Measurements from ENCODE around the gene SLC38A9. TPM values are rescaled to one million over a fixed set of nuclear protein-coding genes. Genes with fewer than 3 reads are reported as not detected.

Gene SLC38A9
- total RNA-seq, 6 experiments from 2014 or later: 12.5 to 21.0 (median 14.8) TPM

DNA sequence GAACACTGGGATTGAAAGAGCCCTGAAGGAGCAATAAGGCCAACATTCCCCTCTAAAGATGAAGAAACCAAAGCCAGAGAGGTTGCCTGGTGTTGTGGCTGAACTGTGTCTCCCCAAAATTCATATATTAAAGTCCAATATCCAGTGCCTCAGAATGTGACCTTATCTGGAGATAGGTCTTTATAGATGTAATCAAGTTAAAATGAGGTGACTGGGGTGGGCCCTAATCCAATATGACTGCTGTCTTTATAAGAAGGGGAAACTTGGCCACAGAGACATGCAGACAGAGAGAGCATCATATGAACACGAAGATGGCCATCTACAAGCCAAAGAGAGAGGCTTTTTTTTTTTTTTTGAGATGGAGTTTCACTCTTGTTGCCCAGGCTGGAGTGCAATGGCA is 110.5 kb downstream of the SLC38A9 start:
- peak overlapping the region; percentile 91 to 96 (median 95) for H3K27ac ChIP-seq
- no peak for ATAC-seq
- H3K4me1 ChIP-seq: peaks cover 6 to 55% (median 23%) of the 10 kb centered on the region in 4 donors
- 50% methylated on average over 1 of the region's 1 CpG for WGBS (ENCODE audit: insufficient coverage, low coverage, low lambda C conversion rate, missing lambda C conversion rate)
- DNase-seq: no peak
- intact Hi-C loops (cut with DNase I): loop anchor here in 1 of 2 donors (5.0 kb wide), 1 partner anchor 36 kb away; no protein-coding TSS in a partner anchor
- no peak overlapping the region for H3K4me3 ChIP-seq
- no peaks in the 10 kb centered on the region for H3K27me3 ChIP-seq
- no peaks in the 10 kb centered on the region for H3K9me3 ChIP-seq
- TF ChIP-seq, protein P1, sequence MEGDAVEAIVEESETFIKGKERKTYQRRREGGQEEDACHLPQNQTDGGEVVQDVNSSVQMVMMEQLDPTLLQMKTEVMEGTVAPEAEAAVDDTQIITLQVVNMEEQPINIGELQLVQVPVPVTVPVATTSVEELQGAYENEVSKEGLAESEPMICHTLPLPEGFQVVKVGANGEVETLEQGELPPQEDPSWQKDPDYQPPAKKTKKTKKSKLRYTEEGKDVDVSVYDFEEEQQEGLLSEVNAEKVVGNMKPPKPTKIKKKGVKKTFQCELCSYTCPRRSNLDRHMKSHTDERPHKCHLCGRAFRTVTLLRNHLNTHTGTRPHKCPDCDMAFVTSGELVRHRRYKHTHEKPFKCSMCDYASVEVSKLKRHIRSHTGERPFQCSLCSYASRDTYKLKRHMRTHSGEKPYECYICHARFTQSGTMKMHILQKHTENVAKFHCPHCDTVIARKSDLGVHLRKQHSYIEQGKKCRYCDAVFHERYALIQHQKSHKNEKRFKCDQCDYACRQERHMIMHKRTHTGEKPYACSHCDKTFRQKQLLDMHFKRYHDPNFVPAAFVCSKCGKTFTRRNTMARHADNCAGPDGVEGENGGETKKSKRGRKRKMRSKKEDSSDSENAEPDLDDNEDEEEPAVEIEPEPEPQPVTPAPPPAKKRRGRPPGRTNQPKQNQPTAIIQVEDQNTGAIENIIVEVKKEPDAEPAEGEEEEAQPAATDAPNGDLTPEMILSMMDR (IDR thresholded peaks at IDR 0.05): no peak
- TF ChIP-seq POLR2A (IDR thresholded peaks at IDR 0.05): no peak
- H3K36me3 ChIP-seq: no peaks in the 10 kb centered on the region

DNA sequence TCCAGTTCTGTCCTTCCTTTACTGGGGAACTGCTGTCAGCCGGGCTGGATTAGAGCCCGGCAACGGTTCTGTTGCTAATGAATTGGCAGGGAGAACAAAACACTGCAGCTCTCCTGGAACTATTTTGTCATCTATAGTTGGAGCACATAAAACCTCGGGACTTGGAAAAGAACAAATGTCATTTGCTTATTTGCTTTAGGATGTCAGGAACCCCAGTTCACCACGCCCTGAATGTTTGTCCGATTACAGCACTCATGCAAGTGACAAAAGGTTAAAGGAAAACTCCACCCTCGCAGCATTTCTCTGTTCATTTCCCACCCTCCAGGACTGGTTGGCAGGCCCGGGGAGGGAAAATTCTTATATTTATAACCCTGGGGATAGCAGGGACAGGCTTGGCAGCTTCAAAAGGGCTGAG is 110.9 kb downstream of the SLC38A9 start:
- ATAC-seq: peak; percentile 78 to 84 (median 80)
- DNase-seq: peak; percentile 72 to 91 (median 84)
- intact Hi-C loops (cut with DNase I): loop anchor here in 1 of 2 donors (5.0 kb wide), 1 partner anchor 36 kb away; no protein-coding TSS in a partner anchor
- Histone ChIP-seq H3K4me1 (peaks cover 6 to 55% (median 23%) of the 10 kb centered on the region in 4 donors), H3K4me3 (peak overlapping the region in 2 of 3 donors; percentile 6 to 32), H3K27ac (peak overlapping the region; percentile 91 to 96 (median 95)), H3K36me3 (no peaks in the 10 kb centered on the region), H3K27me3 (no peaks in the 10 kb centered on the region), H3K9me3 (no peaks in the 10 kb centered on the region)
- 2% methylated on average over 8 of the region's 8 CpGs for WGBS (ENCODE audit: insufficient coverage, low coverage, low lambda C conversion rate, missing lambda C conversion rate)
- TF ChIP-seq, protein P1 (IDR thresholded peaks at IDR 0.05): no peak
- TF ChIP-seq POLR2A (IDR thresholded peaks at IDR 0.05): peak; percentile 93

DNA sequence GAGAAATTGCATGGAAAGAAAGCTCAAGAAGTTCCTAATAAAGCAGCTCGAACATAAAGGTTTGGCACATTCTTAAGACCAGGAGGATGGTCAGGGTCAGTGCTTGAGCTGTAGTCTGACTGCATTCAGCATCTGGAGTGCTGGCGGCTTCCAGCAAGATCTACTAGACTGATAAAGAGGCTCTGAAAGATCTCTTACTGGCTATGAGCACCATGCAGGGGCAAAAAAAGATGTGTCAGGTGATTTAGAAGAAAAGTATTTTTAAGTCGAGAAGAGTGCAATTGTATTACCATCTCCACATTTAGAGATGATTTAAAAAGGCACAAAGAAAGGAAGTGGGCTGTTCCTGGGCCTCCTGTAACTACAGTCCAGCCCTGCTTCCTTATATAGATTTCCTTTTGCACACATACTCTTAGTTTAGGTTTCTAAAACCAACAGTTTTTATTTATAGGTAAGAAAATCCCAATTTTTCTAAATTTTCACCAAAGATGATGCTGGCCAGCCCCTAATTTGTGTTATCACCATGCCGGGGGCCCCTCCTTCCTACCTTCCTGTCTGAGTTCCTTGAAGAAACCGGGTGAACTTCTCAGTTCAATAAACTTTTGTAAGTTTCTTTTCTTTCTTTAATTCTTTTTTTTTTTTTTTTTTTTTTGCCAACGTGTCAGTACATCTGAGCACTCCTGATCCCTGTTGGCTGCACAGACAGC is 111.5 kb downstream of the SLC38A9 start:
- Histone ChIP-seq H3K9me3 (no peaks in the 10 kb centered on the region), H3K4me3 (peak overlapping the region; percentile 6 to 32 (median 9)), H3K27me3 (no peaks in the 10 kb centered on the region), H3K27ac (peak overlapping the region; percentile 91 to 96 (median 95)), H3K36me3 (no peaks in the 10 kb centered on the region), H3K4me1 (peaks cover 6 to 55% (median 23%) of the 10 kb centered on the region in 4 donors)
- DNase-seq: no peak
- TF ChIP-seq POLR2A (IDR thresholded peaks at IDR 0.05): no peak
- TF ChIP-seq, protein P1 (IDR thresholded peaks at IDR 0.05): no peak
- peak; percentile 18 to 48 (median 34) for ATAC-seq
- intact Hi-C loops (cut with DNase I): loop anchor here in 1 of 2 donors (5.0 kb wide), 1 partner anchor 37 kb away; no protein-coding TSS in a partner anchor
- 1% methylated on average over 6 of the region's 6 CpGs for WGBS (ENCODE audit: insufficient coverage, low coverage, low lambda C conversion rate, missing lambda C conversion rate)

DNA sequence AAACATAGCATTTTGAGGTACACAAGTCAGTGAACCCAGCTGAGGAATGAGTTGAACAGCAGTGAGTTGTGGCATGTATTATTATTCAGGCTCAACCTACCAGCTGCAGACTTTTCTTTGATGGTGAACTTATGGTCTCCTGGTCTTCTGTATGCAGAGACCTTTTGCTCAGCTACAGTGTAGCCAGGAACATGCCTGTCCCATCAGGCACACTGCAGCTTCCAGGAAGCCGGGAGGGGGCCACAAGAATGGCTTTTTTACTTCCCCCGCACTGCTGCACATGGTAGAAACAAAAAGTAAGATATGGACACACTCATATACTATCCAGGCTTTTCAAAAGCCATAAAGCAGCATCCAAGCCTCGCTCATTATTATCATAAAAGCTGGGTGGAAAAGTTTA is 112.0 kb downstream of the SLC38A9 start:
- Histone ChIP-seq H3K36me3 (no peaks in the 10 kb centered on the region), H3K4me3 (peak overlapping the region in 2 of 3 donors; percentile 9 to 32), H3K9me3 (no peaks in the 10 kb centered on the region), H3K27me3 (no peaks in the 10 kb centered on the region), H3K27ac (peak overlapping the region; percentile 91 to 96 (median 95)), H3K4me1 (peaks cover 6 to 55% (median 23%) of the 10 kb centered on the region in 4 donors)
- TF ChIP-seq, protein P1 (IDR thresholded peaks at IDR 0.05): no peak
- TF ChIP-seq POLR2A (IDR thresholded peaks at IDR 0.05): no peak
- WGBS (ENCODE audit: insufficient coverage, low coverage, low lambda C conversion rate, missing lambda C conversion rate): 35% methylated on average over 3 of the region's 3 CpGs
- peak in 1 of 4 donors; percentile 0 for ATAC-seq
- no peak for DNase-seq
- intact Hi-C loops (cut with DNase I): loop anchor here in 1 of 2 donors (5.0 kb wide), 1 partner anchor 37 kb away; no protein-coding TSS in a partner anchor

All from right lobe of liver (tissue), 6 donors.